ENCODE measurements around the gene FAM184B. TPM values are rescaled to one million over a fixed set of nuclear protein-coding genes. Genes with fewer than 3 reads are reported as not detected.

FAM184B gene
- total RNA-seq, 6 experiments from 2014 or later, result not detected

DNA sequence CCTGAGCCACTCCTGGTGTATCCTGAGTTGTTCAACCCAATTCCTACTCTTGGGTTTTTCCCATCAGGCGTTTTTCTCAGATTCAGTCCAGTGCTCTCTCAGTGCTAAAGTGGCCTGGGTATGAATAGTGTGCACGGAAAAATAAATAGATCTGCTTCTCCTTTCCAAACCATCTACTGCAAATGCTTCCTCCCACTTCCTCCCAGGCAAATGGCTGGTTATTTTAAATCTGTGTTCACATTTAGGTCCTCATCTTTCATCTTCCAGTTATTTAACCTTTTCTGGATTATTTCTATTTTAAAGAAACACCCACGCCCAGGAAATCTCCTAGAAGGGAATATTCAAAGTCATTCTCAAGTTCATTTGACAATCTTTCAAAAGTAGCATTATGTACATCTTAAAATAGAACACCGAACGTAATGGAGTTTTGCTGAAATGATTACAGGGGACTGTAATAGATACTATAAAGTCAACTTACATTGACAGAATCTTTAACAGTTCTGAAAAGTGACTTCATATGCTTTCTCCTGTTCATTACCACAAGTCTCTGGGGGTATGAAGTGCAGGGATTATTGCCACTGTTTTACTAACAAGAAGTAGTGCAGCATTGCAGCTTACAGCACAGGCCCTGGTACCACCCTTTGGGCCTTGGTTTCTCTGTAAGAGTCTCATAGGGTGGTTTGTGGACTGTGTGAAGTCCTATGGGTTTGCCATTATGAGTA is 100.7 kb downstream of the FAM184B start:
- Histone ChIP-seq H3K4me3 (no peak overlapping the region), H3K4me1 (no peaks in the 10 kb centered on the region), H3K27ac (no peak overlapping the region), H3K9me3 (no peaks in the 10 kb centered on the region), H3K27me3 (no peaks in the 10 kb centered on the region), H3K36me3 (no peaks in the 10 kb centered on the region)
- TF ChIP-seq POLR2A (IDR thresholded peaks at IDR 0.05), result no peak
- intact Hi-C loops (cut with DNase I), result no loop called here
- no peak for ATAC-seq
- DNase-seq, result no peak
- 37% methylated on average over 5 of the region's 5 CpGs for WGBS (ENCODE audit: insufficient coverage, low coverage, low lambda C conversion rate, missing lambda C conversion rate)

DNA sequence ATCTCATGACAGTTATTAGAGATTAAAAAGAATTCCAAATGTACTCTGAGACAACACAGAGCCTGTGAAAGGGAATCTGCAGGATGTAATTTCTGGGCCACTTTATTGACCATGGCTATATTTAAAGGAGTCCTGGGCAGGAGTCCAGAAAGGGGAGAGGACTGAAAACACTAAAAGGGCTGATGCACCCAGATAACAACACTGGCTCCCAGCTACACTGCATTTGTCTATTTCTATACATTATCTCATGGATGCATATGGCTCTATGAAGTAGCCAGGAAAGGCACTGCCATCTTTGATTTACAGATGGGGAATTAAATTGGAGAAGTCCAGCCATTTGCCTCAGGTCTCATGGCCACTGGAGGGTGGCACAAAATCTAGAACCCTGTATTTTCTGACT is 111.0 kb downstream of the FAM184B start:
- TF ChIP-seq POLR2A (IDR thresholded peaks at IDR 0.05), result no peak
- TF ChIP-seq, protein P1, sequence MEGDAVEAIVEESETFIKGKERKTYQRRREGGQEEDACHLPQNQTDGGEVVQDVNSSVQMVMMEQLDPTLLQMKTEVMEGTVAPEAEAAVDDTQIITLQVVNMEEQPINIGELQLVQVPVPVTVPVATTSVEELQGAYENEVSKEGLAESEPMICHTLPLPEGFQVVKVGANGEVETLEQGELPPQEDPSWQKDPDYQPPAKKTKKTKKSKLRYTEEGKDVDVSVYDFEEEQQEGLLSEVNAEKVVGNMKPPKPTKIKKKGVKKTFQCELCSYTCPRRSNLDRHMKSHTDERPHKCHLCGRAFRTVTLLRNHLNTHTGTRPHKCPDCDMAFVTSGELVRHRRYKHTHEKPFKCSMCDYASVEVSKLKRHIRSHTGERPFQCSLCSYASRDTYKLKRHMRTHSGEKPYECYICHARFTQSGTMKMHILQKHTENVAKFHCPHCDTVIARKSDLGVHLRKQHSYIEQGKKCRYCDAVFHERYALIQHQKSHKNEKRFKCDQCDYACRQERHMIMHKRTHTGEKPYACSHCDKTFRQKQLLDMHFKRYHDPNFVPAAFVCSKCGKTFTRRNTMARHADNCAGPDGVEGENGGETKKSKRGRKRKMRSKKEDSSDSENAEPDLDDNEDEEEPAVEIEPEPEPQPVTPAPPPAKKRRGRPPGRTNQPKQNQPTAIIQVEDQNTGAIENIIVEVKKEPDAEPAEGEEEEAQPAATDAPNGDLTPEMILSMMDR (IDR thresholded peaks at IDR 0.05), result no peak
- H3K27ac ChIP-seq, result no peak overlapping the region
- no peaks in the 10 kb centered on the region for H3K4me1 ChIP-seq
- H3K9me3 ChIP-seq, result no peaks in the 10 kb centered on the region
- DNase-seq (no peak), ATAC-seq (no peak)
- intact Hi-C loops (cut with DNase I), result no loop called here
- no peaks in the 10 kb centered on the region for H3K27me3 ChIP-seq
- H3K36me3 ChIP-seq, result no peaks in the 10 kb centered on the region
- H3K4me3 ChIP-seq, result no peak overlapping the region

DNA sequence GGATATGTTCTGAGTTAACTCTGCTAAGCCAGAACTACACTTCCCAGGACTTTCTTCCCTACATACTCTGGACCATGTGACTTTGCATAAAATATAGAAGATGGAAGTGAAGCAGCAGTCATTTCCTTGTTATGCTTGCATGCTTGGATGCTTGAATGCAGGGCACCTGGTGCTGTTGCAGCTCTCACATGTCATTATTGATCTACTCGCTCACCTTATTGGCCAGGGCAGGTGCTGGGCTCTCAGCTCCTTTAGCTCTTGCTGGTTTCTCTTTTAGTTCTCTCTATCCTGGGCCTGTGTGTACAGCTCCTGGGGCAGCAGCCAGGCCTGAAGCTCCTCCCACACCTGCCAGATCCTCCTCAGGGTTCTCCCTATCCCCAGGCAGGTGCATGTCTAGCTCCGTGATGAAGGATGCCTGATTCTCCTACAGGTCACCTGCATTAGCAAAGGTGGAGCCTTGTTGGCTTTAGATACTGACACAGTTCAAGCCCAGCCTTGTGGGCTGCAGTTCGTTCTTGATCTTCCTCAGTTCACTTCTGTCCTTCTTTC is 113.7 kb downstream of the FAM184B start:
- H3K4me3 ChIP-seq, result no peak overlapping the region
- ATAC-seq (no peak), DNase-seq (no peak)
- H3K27ac ChIP-seq, result no peak overlapping the region
- H3K9me3 ChIP-seq, result no peaks in the 10 kb centered on the region
- H3K4me1 ChIP-seq, result no peaks in the 10 kb centered on the region
- no peaks in the 10 kb centered on the region for H3K36me3 ChIP-seq
- TF ChIP-seq POLR2A (IDR thresholded peaks at IDR 0.05), result no peak
- TF ChIP-seq, protein P1 (IDR thresholded peaks at IDR 0.05), result no peak
- H3K27me3 ChIP-seq, result no peaks in the 10 kb centered on the region
- intact Hi-C loops (cut with DNase I), result no loop called here
- WGBS (ENCODE audit: insufficient coverage, low coverage, low lambda C conversion rate, missing lambda C conversion rate), result 50% methylated on average over 2 of the region's 3 CpGs

DNA sequence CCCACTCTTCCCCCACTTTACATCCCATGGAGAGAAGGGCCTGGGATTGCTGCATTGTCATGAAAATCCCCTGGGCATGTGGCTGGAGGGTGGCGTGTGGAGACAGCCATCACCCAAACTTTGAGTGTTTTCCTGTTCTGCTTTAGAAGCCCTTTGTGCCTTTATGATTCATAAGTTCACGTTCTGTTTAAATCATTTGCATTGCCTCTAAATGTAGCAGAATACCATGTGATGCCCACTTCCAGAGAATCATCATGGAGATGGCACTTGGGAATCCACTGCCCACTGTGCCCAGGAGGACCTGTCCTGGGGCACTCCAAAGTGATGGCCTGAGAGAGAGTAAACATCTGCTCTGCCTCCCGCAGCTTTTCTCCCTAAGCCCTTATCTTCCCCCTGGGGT is 114.2 kb downstream of the FAM184B start:
- H3K36me3 ChIP-seq, result no peaks in the 10 kb centered on the region
- H3K27ac ChIP-seq, result no peak overlapping the region
- H3K4me1 ChIP-seq, result no peaks in the 10 kb centered on the region
- no peaks in the 10 kb centered on the region for H3K27me3 ChIP-seq
- TF ChIP-seq, protein P1 (IDR thresholded peaks at IDR 0.05), result no peak
- no peak for TF ChIP-seq POLR2A (IDR thresholded peaks at IDR 0.05)
- ATAC-seq (no peak), DNase-seq (no peak)
- no peaks in the 10 kb centered on the region for H3K9me3 ChIP-seq
- 63% methylated on average over 3 of the region's 3 CpGs for WGBS (ENCODE audit: insufficient coverage, low coverage, low lambda C conversion rate, missing lambda C conversion rate)
- intact Hi-C loops (cut with DNase I), result no loop called here
- H3K4me3 ChIP-seq, result no peak overlapping the region

DNA sequence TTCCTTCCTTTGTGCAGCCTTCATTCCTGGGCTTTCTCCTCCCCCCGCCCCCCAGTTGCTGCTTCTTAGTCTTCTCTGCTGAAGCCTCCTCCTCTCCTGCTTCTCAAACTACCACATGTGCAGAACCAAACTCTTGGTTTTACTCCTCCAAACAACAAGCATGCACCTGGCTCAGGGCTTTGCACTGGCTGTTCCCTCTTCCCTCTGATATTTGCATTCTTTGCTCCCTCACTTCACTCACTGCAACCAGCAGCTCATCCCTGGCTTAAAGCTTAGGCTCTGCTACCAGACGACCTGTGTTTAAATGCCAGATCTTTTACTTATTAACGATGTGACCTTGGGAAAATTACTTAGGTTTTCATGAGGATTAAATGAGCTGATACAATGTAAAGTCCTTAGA is 115.6 kb downstream of the FAM184B start:
- Histone ChIP-seq H3K27ac (no peak overlapping the region), H3K36me3 (no peaks in the 10 kb centered on the region), H3K4me1 (no peaks in the 10 kb centered on the region), H3K4me3 (no peak overlapping the region), H3K27me3 (no peaks in the 10 kb centered on the region), H3K9me3 (no peaks in the 10 kb centered on the region)
- DNase-seq, result no peak
- intact Hi-C loops (cut with DNase I), result no loop called here
- WGBS (ENCODE audit: insufficient coverage, low coverage, low lambda C conversion rate, missing lambda C conversion rate), result 52% methylated on average over 3 of the region's 3 CpGs
- TF ChIP-seq POLR2A (IDR thresholded peaks at IDR 0.05), result no peak
- TF ChIP-seq, protein P1 (IDR thresholded peaks at IDR 0.05), result no peak
- ATAC-seq, result no peak
